Inflammatory macrophage treated with lipopolysaccharide for 4 hours (primary cell): ENCODE measurements around the gene INTS7.
A peak's percentile ranks its signal among the peaks of the same experiment; 100 is the strongest.

Source experiments
- DNase-seq: peaks from one replicate; pipeline ENCODE4 v3.0.0-alpha.2; 2020

The INTS7 gene

DNA sequence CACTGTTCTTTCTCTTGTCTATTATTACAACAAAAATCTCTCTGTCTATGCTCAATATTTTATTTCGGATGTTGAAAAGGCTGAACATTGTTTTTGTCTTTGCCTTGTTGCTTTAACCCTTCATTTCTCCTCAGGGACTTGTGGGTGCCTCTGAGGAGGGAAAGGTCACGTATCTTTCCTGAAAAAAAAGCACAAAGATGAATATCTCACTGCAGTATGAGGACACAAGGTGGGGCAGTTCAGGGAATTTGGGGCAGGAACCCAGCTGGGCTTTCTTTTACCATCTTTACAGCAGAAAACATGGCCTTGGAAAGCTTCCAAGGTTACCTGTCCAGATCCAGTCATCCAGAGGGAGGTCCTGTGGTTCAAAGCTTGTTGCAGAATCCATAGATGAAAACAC, 105.7 kb downstream of the INTS7 start:
- DNase-seq: no peak

DNA sequence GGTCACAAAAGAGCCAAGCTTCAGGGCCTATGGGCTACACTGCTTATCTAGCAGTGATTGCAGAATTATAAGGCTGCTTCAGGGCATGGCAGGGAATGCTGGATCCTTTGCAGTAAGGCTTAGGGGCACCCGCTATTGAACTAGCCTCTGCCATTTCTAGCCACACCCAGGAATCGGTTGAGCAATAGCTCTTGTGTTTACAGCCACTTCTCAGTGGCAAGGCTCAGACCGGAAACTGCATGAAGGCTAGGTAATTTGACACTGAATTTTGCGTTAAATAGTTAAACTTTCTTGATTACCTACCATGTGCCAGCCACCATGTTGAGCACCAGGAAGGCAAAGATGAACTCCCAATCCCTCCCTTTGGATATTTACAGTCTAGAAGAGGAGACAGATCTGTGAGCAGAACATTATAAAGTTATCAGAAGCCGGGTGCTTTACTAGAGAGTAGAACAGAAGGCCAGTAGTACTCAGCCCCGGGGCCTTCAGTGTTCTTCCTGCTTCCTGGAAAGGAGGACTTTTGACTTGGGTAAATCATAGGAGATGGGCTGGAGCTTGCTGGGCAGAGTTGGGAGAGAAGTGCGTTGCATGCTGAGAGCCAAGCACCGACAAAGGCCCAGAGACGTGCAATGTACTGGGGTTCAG, 106.2 kb downstream of the INTS7 start:
- DNase-seq: peak; percentile 77

DNA sequence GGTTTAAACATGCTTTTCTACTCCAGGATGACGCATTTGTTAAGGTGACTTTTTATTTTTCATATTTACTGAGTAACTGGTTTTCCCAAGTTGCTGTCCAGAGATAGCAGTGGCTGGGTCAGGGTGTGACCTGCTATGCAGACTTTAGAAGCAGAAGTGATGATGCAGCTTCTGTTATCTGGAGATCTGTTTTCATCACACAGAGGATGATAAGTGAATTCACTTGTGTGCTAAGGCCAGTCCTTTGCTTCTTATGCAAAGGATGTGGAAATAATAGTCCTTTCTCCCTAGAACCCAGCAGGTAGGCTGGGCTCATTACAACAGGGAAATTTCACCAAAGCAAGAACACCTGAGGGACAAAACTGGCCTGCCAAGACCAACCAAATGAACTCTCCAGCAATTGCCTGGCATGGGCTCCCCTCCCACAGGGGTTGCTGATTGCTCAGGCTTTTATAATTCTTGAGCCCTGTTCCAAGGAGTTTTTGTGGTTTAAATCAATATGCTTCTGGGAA, 107.0 kb downstream of the INTS7 start:
- peak; percentile 76 for DNase-seq

GRCh38 chr1:211925016-211925415, 110.3 kb downstream of the INTS7 start:
- no peak for DNase-seq

GRCh38 chr1:211924256-211924655, 111.1 kb downstream of the INTS7 start:
- DNase-seq: no peak

DNA sequence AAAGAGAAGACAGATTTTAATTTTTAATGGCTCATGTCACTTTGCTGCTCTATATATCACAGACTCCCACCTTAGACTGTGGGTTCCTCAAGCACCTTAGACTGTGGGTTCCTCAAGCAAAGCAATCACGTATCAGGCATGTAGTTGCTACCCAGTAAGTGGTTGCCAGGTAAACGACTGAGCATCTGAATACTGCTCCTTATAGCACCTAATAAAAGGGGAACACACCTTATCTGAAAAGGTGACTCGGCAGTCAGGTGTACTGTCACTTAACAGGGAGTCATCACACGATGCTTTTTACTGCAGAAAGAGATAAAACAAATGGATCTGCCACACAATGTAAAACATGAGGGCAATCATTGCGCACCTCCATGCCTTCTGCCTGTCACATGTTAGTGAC, 112.3 kb downstream of the INTS7 start:
- DNase-seq: no peak

DNA sequence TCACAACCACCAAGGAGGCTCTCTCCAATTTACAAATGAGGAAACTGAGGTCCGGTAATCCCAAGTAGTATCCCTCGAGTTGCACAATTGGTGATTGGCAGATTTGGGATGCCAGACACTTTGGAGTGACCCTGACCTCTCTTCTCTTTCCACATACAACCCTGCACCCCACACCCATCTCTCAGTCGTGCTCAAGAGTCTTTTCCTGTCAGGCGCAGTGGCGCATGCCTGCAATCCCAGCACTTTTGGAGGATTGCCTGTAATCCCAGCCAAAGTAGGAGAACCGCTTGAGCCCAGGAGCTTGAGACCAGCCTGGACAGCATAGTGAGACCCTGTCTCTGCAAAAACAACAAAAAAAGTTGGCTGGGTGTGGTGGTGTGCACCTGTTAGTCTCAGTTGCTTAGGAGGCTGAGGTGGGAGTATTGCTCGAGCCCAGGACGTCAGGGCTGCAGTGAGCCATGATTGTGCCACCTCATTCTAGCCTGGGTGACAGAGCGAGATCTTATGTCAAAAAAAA, 113.7 kb downstream of the INTS7 start:
- DNase-seq: no peak

- no peak for DNase-seq
These were observed 114.6 kb downstream of the INTS7 start for GRCh38 chr1:211920602-211921226.

DNA sequence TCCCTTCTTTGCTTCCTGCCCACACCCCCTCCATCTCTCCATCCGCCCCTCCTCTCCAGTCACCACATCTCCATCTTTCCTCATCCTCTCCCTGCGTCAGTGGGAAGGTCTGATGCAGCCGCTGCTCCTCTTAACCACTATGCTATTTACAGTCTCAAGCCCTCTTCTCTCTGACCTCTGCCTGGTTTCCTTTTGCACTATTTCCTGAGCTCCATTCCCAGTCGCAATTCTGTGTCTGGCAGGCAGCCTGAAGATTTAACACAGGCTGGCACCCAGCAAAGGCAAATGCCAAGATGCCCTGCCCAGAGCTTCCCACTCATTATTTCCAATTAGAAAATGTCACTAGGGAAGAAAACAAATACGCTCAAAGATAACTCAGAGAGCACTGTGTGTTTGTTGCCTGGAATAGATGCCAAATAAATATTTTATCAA, 115.2 kb downstream of the INTS7 start:
- DNase-seq: no peak

GRCh38 chr1:211918843-211919414, 116.4 kb downstream of the INTS7 start:
- DNase-seq: no peak

- DNase-seq: peak; percentile 45
These were observed 118.9 kb downstream of the INTS7 start for GRCh38 chr1:211916458-211916857.

GRCh38 chr1:211915924-211916323, 119.4 kb downstream of the INTS7 start:
- DNase-seq: peak; percentile 55

DNA sequence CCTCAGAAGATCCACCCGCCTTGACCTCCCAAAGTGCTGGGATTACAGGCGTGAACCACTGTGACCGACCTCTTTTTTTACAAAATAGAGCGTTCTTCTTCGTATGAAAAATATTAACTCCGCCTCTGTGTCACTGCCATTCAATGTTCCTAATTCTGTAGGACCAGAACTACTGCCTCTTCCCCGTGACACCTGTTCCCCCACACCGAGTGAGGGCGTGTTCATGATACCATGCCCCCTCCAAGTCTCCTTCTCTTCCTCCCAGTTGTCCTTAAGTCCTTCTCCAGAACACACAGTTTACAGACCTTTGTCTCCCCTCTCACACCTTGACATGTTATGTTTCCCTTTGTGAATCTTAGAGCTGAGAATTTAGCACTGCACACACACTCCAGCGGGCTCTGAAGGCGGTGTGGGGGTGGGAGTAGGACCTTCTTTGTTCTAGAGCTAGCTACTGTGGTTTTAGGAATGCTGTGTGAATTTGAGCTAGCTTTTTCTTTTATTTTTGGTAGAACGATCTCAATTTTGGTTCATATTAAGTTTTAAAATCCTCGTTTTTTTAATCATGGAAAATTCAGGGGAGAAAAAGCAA, 122.4 kb downstream of the INTS7 start:
- DNase-seq: no peak

- DNase-seq: no peak
These were observed 123.3 kb downstream of the INTS7 start for GRCh38 chr1:211912038-211912437.

DNA sequence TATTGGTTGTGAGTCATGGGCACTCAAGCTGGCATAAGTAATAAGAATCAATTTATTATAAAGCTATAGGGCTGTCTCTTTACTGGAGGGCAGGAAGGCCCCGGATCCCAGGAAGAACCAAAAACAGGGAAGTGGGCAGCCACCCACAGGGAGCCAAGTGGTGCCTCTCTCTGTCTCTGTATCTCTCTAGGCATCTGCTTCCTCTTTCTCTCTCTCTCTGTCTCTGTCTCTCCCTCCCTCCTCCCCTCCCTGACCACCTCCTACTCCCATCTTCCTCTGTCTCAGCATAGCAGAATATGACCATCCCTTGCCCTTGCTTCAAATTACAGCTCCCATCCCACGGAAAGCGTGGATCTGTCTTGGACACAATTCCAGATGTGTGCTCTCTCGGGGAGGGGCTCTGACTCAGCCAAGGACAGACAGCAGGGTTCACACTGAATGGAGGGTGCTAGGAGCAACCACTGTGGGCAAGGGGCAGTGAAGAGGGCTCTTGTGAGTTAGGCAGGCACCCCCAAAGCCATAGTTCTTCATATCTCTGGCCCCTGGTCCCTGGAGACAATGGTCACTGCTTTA, 124.4 kb downstream of the INTS7 start:
- DNase-seq: peak; percentile 69

DNA sequence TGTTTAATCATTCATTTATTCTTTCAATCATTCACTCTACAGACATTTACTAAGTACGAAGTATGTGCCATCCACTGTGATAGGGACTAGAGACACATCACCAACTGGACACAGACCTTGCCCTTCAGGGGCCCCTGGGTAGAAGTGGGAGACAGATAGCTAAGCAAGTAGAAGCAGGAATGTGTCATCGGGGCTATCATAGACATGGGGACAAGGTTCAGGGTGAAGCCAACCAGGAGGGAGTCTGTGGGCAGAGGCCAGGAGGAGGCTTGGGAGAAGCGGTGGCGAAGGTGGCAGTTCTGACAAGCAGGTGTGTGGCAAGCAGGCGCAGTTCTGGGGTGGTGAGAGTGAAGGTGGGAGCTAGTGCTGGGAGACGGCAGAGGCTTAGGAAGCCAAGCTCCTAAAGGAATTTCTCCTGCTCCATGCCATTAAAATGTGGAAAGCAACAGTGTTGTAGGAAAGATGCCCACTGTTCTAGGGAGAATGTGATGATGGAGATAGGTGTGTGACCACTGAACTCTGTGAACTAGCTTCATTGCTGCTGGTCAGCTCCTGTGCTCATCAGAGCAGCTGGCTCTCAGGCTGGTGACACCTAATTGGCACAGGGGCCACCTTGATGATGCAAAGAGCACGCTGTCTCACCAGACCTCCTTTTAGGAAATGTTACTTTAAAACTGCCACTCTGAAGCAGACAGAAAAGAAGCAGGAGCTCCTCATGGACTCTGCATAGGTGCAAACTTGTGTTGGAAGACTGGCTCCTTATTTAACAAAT, 125.1 kb downstream of the INTS7 start:
- no peak for DNase-seq

- no peak for DNase-seq
These were observed 126.0 kb downstream of the INTS7 start for GRCh38 chr1:211909395-211909794.

- no peak for DNase-seq
These were observed 126.4 kb downstream of the INTS7 start for GRCh38 chr1:211908951-211909350.

DNA sequence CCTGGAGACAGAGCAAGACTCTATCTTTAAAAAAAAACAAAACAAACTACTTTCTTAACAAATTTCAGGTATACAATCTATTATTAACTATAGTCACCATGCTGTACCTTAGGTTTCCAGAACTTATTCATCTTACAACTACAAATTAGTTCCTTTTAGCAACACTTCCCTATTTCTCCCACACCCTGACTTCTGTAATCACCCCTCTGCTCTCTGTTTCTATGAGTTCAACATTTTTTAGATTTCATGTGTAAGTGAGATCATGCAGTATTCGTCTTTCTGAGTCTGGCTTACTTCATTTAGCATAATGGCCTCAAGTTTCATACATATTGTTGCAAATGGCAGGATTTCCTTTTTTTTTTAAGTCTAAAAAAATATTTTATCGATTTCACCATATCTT, 126.9 kb downstream of the INTS7 start:
- DNase-seq: peak; percentile 96

DNA sequence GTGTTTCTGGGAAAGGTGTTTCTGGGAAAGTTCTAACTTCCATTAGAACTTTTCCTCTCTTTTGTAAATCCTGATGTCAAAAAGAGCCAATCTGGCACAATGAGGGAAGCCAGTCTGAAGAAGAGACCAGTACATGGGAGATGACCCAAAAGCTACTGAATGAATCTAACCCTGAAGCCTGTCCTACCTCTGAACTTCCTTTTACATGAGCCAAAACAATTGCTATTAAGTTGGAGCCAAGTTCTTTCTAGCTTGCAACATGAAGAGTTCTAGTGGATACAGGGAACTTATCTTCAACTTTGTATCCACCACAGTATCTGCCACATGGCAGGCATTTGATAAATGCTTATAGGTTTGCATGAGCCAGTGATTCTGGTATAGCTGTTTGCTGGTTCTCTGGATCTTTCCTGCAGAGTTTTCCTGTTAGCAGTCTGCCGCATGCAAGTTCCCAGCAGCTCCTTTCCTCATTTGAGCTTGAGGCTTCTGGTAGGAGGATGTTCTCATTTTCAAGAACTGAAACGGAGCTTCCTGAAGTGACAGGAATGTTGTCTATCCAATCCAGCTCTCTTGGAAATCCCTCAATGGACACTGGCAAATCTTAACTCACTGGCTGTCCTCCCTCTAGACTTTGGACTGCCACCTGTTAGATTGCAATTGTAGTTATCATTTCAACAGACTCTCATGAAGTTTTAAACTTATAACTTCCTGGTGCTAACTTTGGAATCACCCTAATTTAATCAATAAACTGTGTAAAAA, 131.7 kb downstream of the INTS7 start:
- peak; percentile 50 for DNase-seq

- DNase-seq: no peak
These were observed 132.6 kb downstream of the INTS7 start for GRCh38 chr1:211902624-211903291.
